ENCODE results near the gene KIAA1328. TPM values are rescaled to one million over a fixed set of nuclear protein-coding genes. Genes with fewer than 3 reads are reported as not detected.

Gene KIAA1328
- total and polyA plus RNA-seq, 9 of the 15 experiments (the other 6 are each of a cell fraction or from before 2014, with no cell fraction given) = 4.0 to 8.6 (median 7.4) TPM

DNA sequence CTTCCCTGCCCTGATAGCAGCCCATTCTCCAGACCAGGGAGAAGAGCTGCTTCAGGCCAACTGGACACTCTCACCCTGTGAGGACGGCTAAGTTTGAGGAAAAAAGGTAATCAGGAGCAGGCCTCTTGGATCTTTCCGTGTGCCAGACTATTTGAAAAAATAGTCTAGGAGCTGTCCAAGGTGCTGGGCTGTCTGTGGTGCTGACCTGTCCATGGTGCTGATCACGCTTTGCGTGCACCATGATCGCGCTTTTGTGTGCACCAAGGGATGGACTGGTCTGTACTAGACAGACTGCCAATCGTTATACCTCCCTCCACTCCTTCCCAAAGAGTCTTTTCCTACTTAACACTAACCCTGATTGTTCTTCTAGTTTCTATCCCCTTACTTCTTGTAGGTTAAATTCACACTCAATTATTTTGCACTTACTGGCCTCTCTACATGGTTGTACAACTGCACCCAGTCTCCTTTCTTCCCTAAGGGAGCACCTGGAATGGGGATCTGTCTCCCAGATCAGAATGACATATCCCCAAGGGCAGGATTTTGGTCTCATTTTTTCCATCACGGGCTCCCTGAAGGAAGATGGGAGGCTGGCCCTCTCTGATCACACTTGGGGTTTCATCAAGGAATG is 441.2 kb downstream of the KIAA1328 start (continued):
- TF ChIP-seq AFF1 (IDR thresholded peaks at IDR 0.05; ENCODE audit: low read depth in 1 of 2, partially characterized antibody in 2 of 2) (peak in 1 of 2 experiments; percentile 100), ZNF224 (CRISPR knock-in tag; IDR thresholded peaks at IDR 0.05) (peak; percentile 98), ZNF184 (CRISPR knock-in tag; IDR thresholded peaks at IDR 0.05) (peak; percentile 90), ZNF639 (CRISPR knock-in tag; conservative IDR thresholded peaks at IDR 0.05 in 1 of 2, IDR thresholded peaks at IDR 0.05 in 1 of 2) (peak; percentile 91 to 99), ZNF133 (CRISPR knock-in tag; IDR thresholded peaks at IDR 0.05) (no peak), FOXJ3 (CRISPR knock-in tag; IDR thresholded peaks at IDR 0.05) (peak; percentile 94), RFX1 (IDR thresholded peaks at IDR 0.05) (no peak), ZNF583 (CRISPR knock-in tag; IDR thresholded peaks at IDR 0.05) (peak; percentile 92), CHCHD3 (CRISPR knock-in tag; IDR thresholded peaks at IDR 0.05) (no peak)
- TF ChIP-seq, protein P1, sequence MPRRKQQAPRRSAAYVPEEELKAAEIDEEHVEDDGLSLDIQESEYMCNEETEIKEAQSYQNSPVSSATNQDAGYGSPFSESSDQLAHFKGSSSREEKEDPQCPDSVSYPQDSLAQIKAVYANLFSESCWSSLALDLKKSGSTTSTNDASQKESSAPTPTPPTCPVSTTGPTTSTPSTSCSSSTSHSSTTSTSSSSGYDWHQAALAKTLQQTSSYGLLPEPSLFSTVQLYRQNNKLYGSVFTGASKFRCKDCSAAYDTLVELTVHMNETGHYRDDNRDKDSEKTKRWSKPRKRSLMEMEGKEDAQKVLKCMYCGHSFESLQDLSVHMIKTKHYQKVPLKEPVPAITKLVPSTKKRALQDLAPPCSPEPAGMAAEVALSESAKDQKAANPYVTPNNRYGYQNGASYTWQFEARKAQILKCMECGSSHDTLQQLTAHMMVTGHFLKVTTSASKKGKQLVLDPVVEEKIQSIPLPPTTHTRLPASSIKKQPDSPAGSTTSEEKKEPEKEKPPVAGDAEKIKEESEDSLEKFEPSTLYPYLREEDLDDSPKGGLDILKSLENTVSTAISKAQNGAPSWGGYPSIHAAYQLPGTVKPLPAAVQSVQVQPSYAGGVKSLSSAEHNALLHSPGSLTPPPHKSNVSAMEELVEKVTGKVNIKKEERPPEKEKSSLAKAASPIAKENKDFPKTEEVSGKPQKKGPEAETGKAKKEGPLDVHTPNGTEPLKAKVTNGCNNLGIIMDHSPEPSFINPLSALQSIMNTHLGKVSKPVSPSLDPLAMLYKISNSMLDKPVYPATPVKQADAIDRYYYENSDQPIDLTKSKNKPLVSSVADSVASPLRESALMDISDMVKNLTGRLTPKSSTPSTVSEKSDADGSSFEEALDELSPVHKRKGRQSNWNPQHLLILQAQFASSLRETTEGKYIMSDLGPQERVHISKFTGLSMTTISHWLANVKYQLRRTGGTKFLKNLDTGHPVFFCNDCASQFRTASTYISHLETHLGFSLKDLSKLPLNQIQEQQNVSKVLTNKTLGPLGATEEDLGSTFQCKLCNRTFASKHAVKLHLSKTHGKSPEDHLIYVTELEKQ (CRISPR knock-in tag; IDR thresholded peaks at IDR 0.05) = 0 out of 2 replicates have a peak, but pooled peaks have one; percentile 35
- TF ChIP-seq, protein P2, sequence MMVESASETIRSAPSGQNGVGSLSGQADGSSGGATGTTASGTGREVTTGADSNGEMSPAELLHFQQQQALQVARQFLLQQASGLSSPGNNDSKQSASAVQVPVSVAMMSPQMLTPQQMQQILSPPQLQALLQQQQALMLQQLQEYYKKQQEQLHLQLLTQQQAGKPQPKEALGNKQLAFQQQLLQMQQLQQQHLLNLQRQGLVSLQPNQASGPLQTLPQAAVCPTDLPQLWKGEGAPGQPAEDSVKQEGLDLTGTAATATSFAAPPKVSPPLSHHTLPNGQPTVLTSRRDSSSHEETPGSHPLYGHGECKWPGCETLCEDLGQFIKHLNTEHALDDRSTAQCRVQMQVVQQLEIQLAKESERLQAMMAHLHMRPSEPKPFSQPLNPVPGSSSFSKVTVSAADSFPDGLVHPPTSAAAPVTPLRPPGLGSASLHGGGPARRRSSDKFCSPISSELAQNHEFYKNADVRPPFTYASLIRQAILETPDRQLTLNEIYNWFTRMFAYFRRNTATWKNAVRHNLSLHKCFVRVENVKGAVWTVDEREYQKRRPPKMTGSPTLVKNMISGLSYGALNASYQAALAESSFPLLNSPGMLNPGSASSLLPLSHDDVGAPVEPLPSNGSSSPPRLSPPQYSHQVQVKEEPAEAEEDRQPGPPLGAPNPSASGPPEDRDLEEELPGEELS (CRISPR knock-in tag; IDR thresholded peaks at IDR 0.05; ENCODE audit: borderline replicate concordance) = peak; percentile 99
- TF ChIP-seq, protein P3, sequence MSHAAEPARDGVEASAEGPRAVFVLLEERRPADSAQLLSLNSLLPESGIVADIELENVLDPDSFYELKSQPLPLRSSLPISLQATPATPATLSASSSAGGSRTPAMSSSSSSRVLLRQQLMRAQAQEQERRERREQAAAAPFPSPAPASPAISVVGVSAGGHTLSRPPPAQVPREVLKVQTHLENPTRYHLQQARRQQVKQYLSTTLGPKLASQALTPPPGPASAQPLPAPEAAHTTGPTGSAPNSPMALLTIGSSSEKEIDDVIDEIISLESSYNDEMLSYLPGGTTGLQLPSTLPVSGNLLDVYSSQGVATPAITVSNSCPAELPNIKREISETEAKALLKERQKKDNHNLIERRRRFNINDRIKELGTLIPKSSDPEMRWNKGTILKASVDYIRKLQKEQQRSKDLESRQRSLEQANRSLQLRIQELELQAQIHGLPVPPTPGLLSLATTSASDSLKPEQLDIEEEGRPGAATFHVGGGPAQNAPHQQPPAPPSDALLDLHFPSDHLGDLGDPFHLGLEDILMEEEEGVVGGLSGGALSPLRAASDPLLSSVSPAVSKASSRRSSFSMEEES (CRISPR knock-in tag; IDR thresholded peaks at IDR 0.05) = no peak

Data from K562 (cell line).